ENCODE measurements around the gene HTR4.
A peak's percentile ranks its signal among the peaks of the same experiment; 100 is the strongest.

The HTR4 gene

DNA sequence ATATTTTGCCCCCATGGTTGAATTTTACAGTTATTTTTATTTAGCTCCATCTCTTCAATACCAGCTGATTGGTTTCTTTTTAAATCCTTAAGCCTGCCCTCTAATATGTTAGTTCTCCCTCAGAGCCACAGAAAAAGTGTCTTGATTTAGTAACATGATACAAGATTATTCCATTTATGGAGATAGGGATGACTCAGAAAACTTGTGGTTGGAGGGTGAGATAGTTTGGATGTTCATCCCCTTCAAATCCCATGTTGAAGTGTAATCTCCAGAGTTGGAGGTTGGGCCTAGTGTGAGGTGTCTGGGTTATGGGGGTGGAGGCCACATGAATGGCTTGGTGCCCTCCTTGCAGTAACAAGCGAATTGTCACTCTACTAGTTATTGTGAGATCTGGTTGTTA, 154.9 kb downstream of the HTR4 start:
- Histone ChIP-seq H3K9me3 (replicated peaks in 1 of 11) (no peaks in the 10 kb centered on the region), H3K36me3 (no peaks in the 10 kb centered on the region), H3K27me3 (no peaks in the 10 kb centered on the region), H3K4me3 (no peak overlapping the region), H4K20me1 (no peaks in the 10 kb centered on the region), H3K27ac (no peak overlapping the region), H3K9ac (no peak overlapping the region), H3K4me1 (no peaks in the 10 kb centered on the region), H3K4me2 (no peak overlapping the region)
- TF ChIP-seq Cebpa-rat (IDR thresholded peaks at IDR 0.05): no peak

DNA sequence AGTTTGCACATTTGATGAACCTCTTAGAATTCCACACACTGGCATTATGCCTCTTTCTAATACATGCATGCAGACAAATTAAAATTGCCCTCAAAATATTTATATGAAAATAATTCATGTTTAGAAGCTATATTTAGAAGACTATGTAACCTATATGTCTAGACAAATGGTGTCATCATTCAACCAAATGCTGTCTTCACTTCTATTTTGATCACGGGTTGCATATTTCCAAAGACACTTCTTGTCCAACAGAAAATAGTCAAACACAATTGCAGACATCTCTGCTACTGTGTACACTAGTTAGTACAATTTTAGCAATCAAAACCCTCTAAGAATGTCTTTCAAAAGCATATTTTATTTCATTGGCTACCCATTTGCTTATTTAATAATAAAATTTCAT, 156.6 kb downstream of the HTR4 start:
- no peaks in the 10 kb centered on the region for H3K4me1 ChIP-seq
- no peak overlapping the region for H3K4me3 ChIP-seq
- no peak overlapping the region for H3K9ac ChIP-seq
- no peak for TF ChIP-seq Cebpa-rat (IDR thresholded peaks at IDR 0.05)
- no peaks in the 10 kb centered on the region for H3K36me3 ChIP-seq
- H3K27me3 ChIP-seq: no peaks in the 10 kb centered on the region
- H3K9me3 ChIP-seq (replicated peaks in 1 of 11): no peaks in the 10 kb centered on the region
- no peak overlapping the region for H3K27ac ChIP-seq
- H3K4me2 ChIP-seq: no peak overlapping the region
- no peaks in the 10 kb centered on the region for H4K20me1 ChIP-seq

DNA sequence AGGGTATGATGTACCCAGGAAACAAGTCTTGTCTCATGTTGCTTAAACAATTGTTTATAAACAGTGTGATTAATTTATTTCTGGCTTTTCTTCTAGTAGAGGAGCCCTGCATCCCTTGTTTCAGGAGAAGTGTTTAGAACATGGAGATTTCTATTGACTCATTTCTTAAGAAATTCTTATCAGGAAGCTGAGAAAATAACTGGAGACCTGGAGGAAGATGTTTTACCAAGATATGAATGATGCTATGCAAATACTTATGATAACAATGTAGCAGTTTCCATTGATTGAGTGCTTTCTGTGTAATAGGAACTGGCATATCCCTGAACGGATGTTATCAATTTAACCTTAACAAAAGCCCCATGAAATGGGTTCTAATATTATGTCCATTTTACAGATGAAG, 162.0 kb downstream of the HTR4 start:
- Histone ChIP-seq H3K4me2 (no peak overlapping the region), H3K9ac (no peak overlapping the region), H4K20me1 (no peaks in the 10 kb centered on the region), H3K27ac (no peak overlapping the region), H3K36me3 (no peaks in the 10 kb centered on the region), H3K4me1 (peaks cover 0 to 5% (median 0%) of the 10 kb centered on the region in 10 experiments; a peak in 2 of 20 replicates), H3K27me3 (no peaks in the 10 kb centered on the region), H3K4me3 (no peak overlapping the region), H3K9me3 (replicated peaks in 1 of 11) (no peaks in the 10 kb centered on the region)
- TF ChIP-seq Cebpa-rat (IDR thresholded peaks at IDR 0.05): no peak

DNA sequence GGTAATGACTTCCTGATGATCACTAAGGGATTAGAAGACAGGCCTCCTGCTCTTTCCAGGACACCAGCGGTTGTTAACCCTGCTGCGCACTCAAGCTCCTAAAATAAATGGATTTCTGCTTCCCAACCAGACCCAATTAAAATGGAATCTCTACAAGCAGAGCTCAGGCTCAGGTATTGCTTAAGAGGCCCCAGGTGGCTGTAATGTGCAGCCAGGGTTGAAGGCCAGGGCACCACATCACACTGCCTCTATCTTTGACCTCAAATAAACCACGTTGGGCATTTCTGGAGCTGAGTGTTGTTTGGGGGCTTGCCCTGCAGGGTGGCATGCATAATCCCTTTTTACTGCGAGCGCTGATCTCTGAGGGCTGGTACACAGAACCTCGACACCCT, 162.5 kb downstream of the HTR4 start:
- Histone ChIP-seq H3K9ac (no peak overlapping the region), H3K4me3 (no peak overlapping the region), H3K4me2 (0 out of 22 replicates have a peak overlapping the region, but pooled peaks of 1 of the 11 experiments have one; percentile 1), H3K9me3 (replicated peaks in 1 of 11) (no peaks in the 10 kb centered on the region), H3K4me1 (peaks cover 0 to 5% (median 0%) of the 10 kb centered on the region in 10 experiments; a peak in 2 of 20 replicates), H3K36me3 (no peaks in the 10 kb centered on the region), H3K27ac (no peak overlapping the region), H4K20me1 (no peaks in the 10 kb centered on the region), H3K27me3 (no peaks in the 10 kb centered on the region)
- no peak for TF ChIP-seq Cebpa-rat (IDR thresholded peaks at IDR 0.05)

DNA sequence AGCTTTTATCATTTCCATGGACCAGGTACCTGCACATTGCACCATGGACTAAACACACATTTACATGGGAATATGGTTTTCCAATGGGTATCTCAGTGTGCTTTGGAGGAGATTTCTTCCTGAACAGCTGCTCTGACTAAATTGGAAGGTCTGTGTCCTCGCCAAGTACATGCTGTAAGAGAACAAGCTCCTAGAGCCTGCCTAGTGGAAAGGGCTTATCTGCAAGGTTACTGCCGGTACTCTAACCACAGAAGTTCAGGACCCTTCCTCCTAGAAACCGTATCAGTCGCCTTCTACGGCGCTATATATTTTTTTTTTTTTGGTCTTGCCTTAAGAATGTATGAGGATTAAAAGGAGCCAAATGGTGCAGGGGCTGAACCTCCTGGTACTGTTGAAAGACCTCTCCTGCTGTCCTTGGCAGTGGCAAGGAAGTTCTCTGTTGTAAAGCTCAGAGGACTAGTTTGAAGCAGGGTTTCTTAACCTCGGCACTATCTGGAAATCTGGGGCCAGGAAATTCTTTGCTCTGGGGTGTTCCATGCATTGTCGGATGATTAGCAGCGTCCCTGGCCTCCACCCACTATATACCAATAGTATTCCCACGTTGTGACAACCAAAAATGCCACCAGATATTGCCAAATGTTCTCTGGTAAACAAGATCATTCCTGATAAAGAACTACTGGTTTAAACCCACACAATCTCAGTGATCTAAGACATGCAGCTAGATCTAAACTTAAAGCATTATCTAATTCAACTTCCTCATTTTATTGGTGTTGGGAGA, 163.1 kb downstream of the HTR4 start:
- Histone ChIP-seq H3K27ac (no peak overlapping the region), H3K4me3 (no peak overlapping the region), H3K4me1 (peaks cover 0 to 5% (median 0%) of the 10 kb centered on the region in 10 experiments; a peak in 2 of 20 replicates), H3K4me2 (peak overlapping the region in 2 of 11 experiments; percentile 1 to 10; a peak in 1 of 22 replicates), H3K36me3 (no peaks in the 10 kb centered on the region), H3K9me3 (replicated peaks in 1 of 11) (no peaks in the 10 kb centered on the region), H3K9ac (no peak overlapping the region), H4K20me1 (no peaks in the 10 kb centered on the region), H3K27me3 (no peaks in the 10 kb centered on the region)
- TF ChIP-seq Cebpa-rat (IDR thresholded peaks at IDR 0.05): no peak

DNA sequence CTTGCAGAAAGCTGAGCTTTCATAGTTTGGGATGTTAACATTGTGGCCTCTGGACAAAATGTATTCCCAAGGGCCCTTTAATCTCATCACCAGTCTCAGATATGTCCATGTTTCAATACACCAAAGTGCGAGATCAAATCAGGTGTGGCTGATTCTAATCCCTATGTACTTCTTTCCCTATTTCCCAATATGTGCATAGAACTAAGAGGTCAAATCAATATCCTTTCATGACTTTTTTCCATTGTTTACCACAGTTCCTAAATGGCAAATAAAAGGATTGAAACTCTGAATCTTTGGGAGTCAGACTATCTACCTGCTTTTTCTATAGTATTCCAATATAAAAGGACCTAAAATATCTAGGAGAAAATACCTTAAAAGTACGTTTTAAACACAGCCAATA, 165.6 kb downstream of the HTR4 start:
- peaks cover 0 to 5% (median 0%) of the 10 kb centered on the region in 10 experiments; a peak in 2 of 20 replicates for H3K4me1 ChIP-seq
- H4K20me1 ChIP-seq: no peaks in the 10 kb centered on the region
- H3K27me3 ChIP-seq: no peaks in the 10 kb centered on the region
- no peak overlapping the region for H3K4me2 ChIP-seq
- H3K9ac ChIP-seq: no peak overlapping the region
- H3K36me3 ChIP-seq: no peaks in the 10 kb centered on the region
- no peak overlapping the region for H3K4me3 ChIP-seq
- no peak for TF ChIP-seq Cebpa-rat (IDR thresholded peaks at IDR 0.05)
- H3K9me3 ChIP-seq (replicated peaks in 1 of 11): no peaks in the 10 kb centered on the region
- H3K27ac ChIP-seq: no peak overlapping the region

DNA sequence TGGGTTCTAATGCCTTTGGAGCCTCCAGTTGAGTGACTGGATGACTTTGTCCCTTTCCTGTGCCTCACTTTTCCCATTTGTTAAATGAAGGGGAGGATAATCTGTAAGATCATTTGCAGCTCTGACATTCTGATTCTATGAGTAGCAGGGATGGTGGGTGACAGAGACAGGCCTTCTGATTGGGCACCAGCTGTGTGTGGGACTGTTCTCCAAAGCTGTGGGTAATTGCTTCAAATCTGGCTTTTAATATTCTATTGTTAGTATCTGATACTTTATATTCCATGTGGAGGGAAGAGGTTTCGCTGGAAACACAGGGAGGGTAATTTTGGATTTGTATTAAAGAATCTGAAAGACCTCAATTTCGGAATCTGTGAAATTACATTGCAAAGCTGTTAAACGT, 167.9 kb downstream of the HTR4 start:
- no peaks in the 10 kb centered on the region for H3K27me3 ChIP-seq
- H3K9ac ChIP-seq: no peak overlapping the region
- no peak overlapping the region for H3K4me2 ChIP-seq
- no peak overlapping the region for H3K4me3 ChIP-seq
- no peaks in the 10 kb centered on the region for H3K36me3 ChIP-seq
- H3K27ac ChIP-seq: no peak overlapping the region
- peaks cover 0 to 5% (median 0%) of the 10 kb centered on the region in 11 experiments; a peak in 1 of 22 replicates for H3K9me3 ChIP-seq (replicated peaks in 1 of 11)
- peaks cover 0 to 2% (median 0%) of the 10 kb centered on the region in 10 experiments; a peak in 2 of 20 replicates for H3K4me1 ChIP-seq
- no peaks in the 10 kb centered on the region for H4K20me1 ChIP-seq
- TF ChIP-seq Cebpa-rat (IDR thresholded peaks at IDR 0.05): no peak

DNA sequence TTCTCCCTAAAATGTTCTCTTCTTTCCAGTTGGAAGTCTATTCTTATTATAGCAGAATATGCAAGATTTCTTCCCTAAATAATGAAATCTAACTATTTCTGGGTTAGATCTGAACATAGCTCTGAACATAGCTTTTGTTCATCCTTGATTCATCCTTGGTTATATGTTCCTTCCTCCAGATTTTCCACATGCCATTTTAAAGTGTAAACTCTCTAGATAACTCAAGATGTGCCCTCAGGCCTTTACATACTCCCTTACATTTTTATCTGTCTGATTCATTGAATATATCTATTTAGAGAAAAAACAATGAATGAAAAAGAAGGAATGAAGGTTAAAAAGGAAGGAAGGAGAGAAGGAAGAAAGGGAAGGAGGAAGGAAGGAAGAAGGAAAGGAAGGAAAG, 169.7 kb downstream of the HTR4 start:
- no peaks in the 10 kb centered on the region for H3K27me3 ChIP-seq
- no peaks in the 10 kb centered on the region for H3K36me3 ChIP-seq
- H4K20me1 ChIP-seq: no peaks in the 10 kb centered on the region
- H3K4me1 ChIP-seq: no peaks in the 10 kb centered on the region
- TF ChIP-seq Cebpa-rat (IDR thresholded peaks at IDR 0.05): no peak
- H3K27ac ChIP-seq: no peak overlapping the region
- no peak overlapping the region for H3K9ac ChIP-seq
- H3K4me2 ChIP-seq: no peak overlapping the region
- H3K4me3 ChIP-seq: no peak overlapping the region
- peaks cover 0 to 5% (median 0%) of the 10 kb centered on the region in 11 experiments; a peak in 1 of 22 replicates for H3K9me3 ChIP-seq (replicated peaks in 1 of 11)

DNA sequence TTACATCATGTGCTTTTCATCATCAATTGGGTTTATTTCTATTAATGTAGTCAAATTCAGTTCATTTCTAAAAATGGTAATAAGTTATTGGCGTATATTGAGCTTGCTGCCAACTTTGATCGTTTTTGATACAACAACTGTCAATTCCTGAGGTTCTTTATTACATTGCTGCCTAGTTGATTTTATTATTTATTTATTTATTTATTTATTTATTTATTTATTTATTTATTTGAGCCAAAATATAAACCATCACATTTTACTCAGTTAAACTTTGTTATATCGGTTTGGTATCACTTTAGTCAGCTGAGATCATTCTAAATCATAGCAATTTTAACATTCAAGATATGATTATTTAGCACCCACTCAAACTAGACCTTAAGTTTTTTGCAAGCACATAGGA, 170.6 kb downstream of the HTR4 start:
- Histone ChIP-seq H3K4me3 (no peak overlapping the region), H3K9me3 (replicated peaks in 1 of 11) (peaks cover 0 to 5% (median 0%) of the 10 kb centered on the region in 11 experiments; a peak in 1 of 22 replicates), H3K4me2 (no peak overlapping the region), H3K4me1 (no peaks in the 10 kb centered on the region), H4K20me1 (no peaks in the 10 kb centered on the region), H3K9ac (no peak overlapping the region), H3K27me3 (no peaks in the 10 kb centered on the region), H3K27ac (no peak overlapping the region), H3K36me3 (no peaks in the 10 kb centered on the region)
- no peak for TF ChIP-seq Cebpa-rat (IDR thresholded peaks at IDR 0.05)
